Nephron (organoid): ENCODE measurements around the gene IL7R.

Experiments
- H3K27ac Mint-ChIP-seq, 3 experiments: 2 replicates each; pipeline ENCODE4 v1.8.0; 2020; ENCODE audit warnings: mixed read lengths in 3 of 3, mild to moderate bottlenecking in 2 of 3, moderate library complexity in 1 of 3
- H3K27me3 Mint-ChIP-seq: 2 replicates; pipeline ENCODE4 v1.8.0; 2021; ENCODE audit warnings: low read depth, mild to moderate bottlenecking, moderate library complexity, mixed read lengths
- H3K36me3 Mint-ChIP-seq: 2 replicates; pipeline ENCODE4 v1.8.0; 2020; ENCODE audit warnings: low read depth, mixed read lengths
- H3K4me1 Mint-ChIP-seq: 2 replicates; pipeline ENCODE4 v1.8.0; 2020; ENCODE audit warnings: mixed read lengths
- H3K4me3 Mint-ChIP-seq, 3 experiments: 2 replicates each; pipeline ENCODE4 v1.8.0; 2020; ENCODE audit warnings: mild to moderate bottlenecking in 3 of 3, mixed read lengths in 3 of 3, moderate library complexity in 2 of 3
- H3K9me3 Mint-ChIP-seq: 2 replicates; pipeline ENCODE4 v1.8.0; 2020; ENCODE audit warnings: mixed read lengths
- CTCF ChIP-seq, 3 experiments: fragments of 200-600 bp; sonication (generic); IDR thresholded peaks; one replicate each; pipeline ENCODE4 v1.5.0; 2021; ENCODE audit warnings: antibody characterized with exemption in 3 of 3; ENCODE audit not compliant: unreplicated experiment in 3 of 3

IL7R gene

GRCh38 chr5:35816881-35817521 lies 39.7 kb upstream of the IL7R start:
- no peak overlapping the region for H3K4me3 Mint-ChIP-seq
- H3K9me3 Mint-ChIP-seq: no peaks in the 10 kb centered on the region
- TF ChIP-seq CTCF (IDR thresholded peaks at IDR 0.05; ENCODE audit: unreplicated experiment in 3 of 3): no peak
- no peaks in the 10 kb centered on the region for H3K36me3 Mint-ChIP-seq
- H3K27me3 Mint-ChIP-seq: no peaks in the 10 kb centered on the region
- H3K27ac Mint-ChIP-seq: no peak overlapping the region
- H3K4me1 Mint-ChIP-seq: no peaks in the 10 kb centered on the region

GRCh38 chr5:35819026-35819425 lies 37.7 kb upstream of the IL7R start:
- H3K4me1 Mint-ChIP-seq: no peaks in the 10 kb centered on the region
- H3K27ac Mint-ChIP-seq: no peak overlapping the region
- H3K4me3 Mint-ChIP-seq: no peak overlapping the region
- H3K27me3 Mint-ChIP-seq: peaks cover 4% of the 10 kb centered on the region
- no peaks in the 10 kb centered on the region for H3K9me3 Mint-ChIP-seq
- no peaks in the 10 kb centered on the region for H3K36me3 Mint-ChIP-seq
- no peak for TF ChIP-seq CTCF (IDR thresholded peaks at IDR 0.05; ENCODE audit: unreplicated experiment in 3 of 3)

GRCh38 chr5:35819668-35820067 lies 37.0 kb upstream of the IL7R start:
- no peaks in the 10 kb centered on the region for H3K4me1 Mint-ChIP-seq
- TF ChIP-seq CTCF (IDR thresholded peaks at IDR 0.05; ENCODE audit: unreplicated experiment in 3 of 3): no peak
- H3K27me3 Mint-ChIP-seq: peaks cover 4% of the 10 kb centered on the region
- H3K9me3 Mint-ChIP-seq: no peaks in the 10 kb centered on the region
- H3K27ac Mint-ChIP-seq: no peak overlapping the region
- H3K4me3 Mint-ChIP-seq: no peak overlapping the region
- H3K36me3 Mint-ChIP-seq: no peaks in the 10 kb centered on the region

GRCh38 chr5:35820735-35821134 lies 36.0 kb upstream of the IL7R start:
- Mint-ChIP-seq H3K36me3 (no peaks in the 10 kb centered on the region), H3K4me3 (no peak overlapping the region), H3K9me3 (no peaks in the 10 kb centered on the region), H3K4me1 (no peaks in the 10 kb centered on the region), H3K27ac (no peak overlapping the region), H3K27me3 (peaks cover 4% of the 10 kb centered on the region)
- TF ChIP-seq CTCF (IDR thresholded peaks at IDR 0.05; ENCODE audit: unreplicated experiment in 3 of 3): no peak

- Mint-ChIP-seq H3K4me1 (no peaks in the 10 kb centered on the region), H3K36me3 (no peaks in the 10 kb centered on the region), H3K4me3 (no peak overlapping the region), H3K27ac (no peak overlapping the region), H3K9me3 (no peaks in the 10 kb centered on the region), H3K27me3 (peaks cover 4% of the 10 kb centered on the region)
- no peak for TF ChIP-seq CTCF (IDR thresholded peaks at IDR 0.05; ENCODE audit: unreplicated experiment in 3 of 3)
Measured at GRCh38 chr5:35821513-35821912, 35.2 kb upstream of the IL7R start.

GRCh38 chr5:35822511-35822910 lies 34.2 kb upstream of the IL7R start:
- TF ChIP-seq CTCF (IDR thresholded peaks at IDR 0.05; ENCODE audit: unreplicated experiment in 3 of 3): no peak
- H3K27me3 Mint-ChIP-seq: peaks cover 8% of the 10 kb centered on the region
- H3K4me3 Mint-ChIP-seq: no peak overlapping the region
- no peaks in the 10 kb centered on the region for H3K4me1 Mint-ChIP-seq
- no peaks in the 10 kb centered on the region for H3K9me3 Mint-ChIP-seq
- no peaks in the 10 kb centered on the region for H3K36me3 Mint-ChIP-seq
- no peak overlapping the region for H3K27ac Mint-ChIP-seq
